PFSK-1 (cell line): Measurements from ENCODE around the gene TRPM2.

Source experiments
- FOXP2 ChIP-seq: optimal IDR thresholded peaks from 2 replicates; pipeline ENCODE3; 2011; ENCODE audit warnings: borderline replicate concordance, control low read depth, inconsistent platforms; ENCODE audit not compliant: insufficient read depth; ENCODE audit errors: extremely low read length, extremely low read depth
- POLR2AphosphoS5 ChIP-seq: IDR thresholded peaks from 2 replicates; pipeline ENCODE4 v1.6.1; 2012; ENCODE audit warnings: low read depth, mild to moderate bottlenecking, control low read depth, low read length, moderate library complexity
- SIN3A ChIP-seq: IDR thresholded peaks from 2 replicates; pipeline ENCODE4 v1.6.1; 2012; ENCODE audit warnings: mild to moderate bottlenecking, low read length, moderate library complexity, borderline replicate concordance; ENCODE audit not compliant: insufficient read depth
- TAF1 ChIP-seq: IDR thresholded peaks from 2 replicates; pipeline ENCODE4 v1.6.1; 2012; ENCODE audit warnings: low read length, control low read depth, borderline replicate concordance; ENCODE audit not compliant: insufficient read depth
- TF ChIP-seq, protein P1 (sequence below), 2 experiments: IDR thresholded peaks; 2 replicates each; pipeline versions ENCODE4 v1.6.1 to v1.8.0; 2011 to 2012; ENCODE audit warnings: low read depth in 2 of 2, low read length in 2 of 2, control low read depth in 1 of 2, inconsistent platforms in 1 of 2, mild to moderate bottlenecking in 1 of 2, moderate library complexity in 1 of 2; ENCODE audit not compliant: insufficient read depth in 1 of 2

Gene TRPM2

DNA sequence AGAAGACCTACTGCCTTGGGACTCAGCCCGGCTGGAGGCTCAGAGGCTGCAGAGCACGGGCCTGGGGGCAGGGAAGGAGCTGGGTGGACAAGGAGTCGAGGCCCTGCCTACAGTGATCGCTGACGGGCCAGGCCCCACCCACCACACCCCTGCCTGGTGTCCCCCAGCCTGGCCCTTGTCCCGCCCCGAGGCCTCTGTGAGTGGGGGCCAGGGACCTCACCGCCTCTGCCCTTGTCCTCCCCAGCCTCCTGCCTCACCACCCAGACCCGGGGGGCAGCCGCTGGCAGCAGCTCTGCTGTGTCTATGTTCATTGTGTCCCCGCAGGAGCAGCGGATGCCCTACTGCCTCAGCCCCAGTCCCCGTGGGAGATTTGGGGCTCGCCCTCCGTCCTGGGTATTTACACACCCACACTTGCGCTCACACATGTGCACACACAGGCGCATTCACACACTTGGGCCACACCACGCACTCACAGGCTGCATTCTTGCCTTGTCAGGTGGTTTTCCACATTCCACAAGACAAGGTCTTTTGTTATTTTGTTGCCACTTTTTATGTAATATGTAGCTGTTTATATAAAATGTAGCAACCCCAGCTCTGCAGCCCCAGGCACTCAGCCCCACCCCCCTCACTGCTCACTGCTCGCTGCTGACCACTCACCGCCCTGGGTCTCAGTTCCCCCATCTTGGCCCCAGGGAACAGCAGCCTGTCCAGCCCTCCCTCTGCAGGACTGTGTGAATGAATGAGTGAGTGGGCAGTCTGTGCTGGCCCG lies 46.3 kb upstream of the TRPM2 start:
- TF ChIP-seq, protein P1, sequence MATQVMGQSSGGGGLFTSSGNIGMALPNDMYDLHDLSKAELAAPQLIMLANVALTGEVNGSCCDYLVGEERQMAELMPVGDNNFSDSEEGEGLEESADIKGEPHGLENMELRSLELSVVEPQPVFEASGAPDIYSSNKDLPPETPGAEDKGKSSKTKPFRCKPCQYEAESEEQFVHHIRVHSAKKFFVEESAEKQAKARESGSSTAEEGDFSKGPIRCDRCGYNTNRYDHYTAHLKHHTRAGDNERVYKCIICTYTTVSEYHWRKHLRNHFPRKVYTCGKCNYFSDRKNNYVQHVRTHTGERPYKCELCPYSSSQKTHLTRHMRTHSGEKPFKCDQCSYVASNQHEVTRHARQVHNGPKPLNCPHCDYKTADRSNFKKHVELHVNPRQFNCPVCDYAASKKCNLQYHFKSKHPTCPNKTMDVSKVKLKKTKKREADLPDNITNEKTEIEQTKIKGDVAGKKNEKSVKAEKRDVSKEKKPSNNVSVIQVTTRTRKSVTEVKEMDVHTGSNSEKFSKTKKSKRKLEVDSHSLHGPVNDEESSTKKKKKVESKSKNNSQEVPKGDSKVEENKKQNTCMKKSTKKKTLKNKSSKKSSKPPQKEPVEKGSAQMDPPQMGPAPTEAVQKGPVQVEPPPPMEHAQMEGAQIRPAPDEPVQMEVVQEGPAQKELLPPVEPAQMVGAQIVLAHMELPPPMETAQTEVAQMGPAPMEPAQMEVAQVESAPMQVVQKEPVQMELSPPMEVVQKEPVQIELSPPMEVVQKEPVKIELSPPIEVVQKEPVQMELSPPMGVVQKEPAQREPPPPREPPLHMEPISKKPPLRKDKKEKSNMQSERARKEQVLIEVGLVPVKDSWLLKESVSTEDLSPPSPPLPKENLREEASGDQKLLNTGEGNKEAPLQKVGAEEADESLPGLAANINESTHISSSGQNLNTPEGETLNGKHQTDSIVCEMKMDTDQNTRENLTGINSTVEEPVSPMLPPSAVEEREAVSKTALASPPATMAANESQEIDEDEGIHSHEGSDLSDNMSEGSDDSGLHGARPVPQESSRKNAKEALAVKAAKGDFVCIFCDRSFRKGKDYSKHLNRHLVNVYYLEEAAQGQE (IDR thresholded peaks at IDR 0.05; ENCODE audit: insufficient read depth in 1 of 2, low read depth in 2 of 2, low read length in 2 of 2) = no peak
- TF ChIP-seq FOXP2 (no peak), SIN3A (no peak), TAF1 (no peak), POLR2AphosphoS5 (no peak)

DNA sequence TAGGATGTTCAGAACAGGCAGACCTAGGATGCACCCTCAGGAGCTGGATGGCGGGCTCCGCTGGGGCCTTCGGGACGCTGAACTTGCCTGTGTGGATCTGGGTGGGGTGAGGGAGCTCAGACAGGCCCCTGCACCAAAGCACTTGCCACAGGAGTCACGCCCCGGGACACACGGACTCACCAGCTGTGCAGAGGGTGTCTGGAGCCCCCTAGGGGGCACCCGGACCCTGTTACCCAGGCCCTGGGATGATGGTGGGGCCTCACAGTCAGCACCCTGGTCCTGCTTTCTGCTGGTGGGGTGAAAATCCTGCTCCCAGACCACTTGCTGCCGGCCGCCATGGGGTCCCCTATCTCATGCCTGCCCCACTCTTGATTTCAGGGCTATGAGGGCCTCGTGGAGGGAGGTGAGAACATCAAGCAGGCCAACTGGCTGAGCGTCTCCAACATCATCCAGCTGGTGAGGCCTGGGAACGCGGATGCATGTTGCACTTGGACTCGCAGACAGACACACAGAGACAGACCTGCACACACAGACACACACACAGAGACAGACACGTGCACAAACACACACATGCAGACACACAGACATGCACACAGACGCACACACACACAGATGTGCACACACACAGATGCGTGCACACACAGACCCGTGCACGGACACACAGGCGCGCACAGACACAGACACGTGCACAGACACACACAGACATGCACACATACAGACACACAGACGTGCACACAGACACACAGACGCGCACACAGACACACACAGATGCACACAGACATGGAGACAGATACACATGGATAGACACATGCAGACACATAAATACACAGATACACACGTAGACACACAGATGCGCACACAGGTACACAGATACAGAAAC lies 42.6 kb upstream of the TRPM2 start:
- TF ChIP-seq, protein P1 (IDR thresholded peaks at IDR 0.05; ENCODE audit: insufficient read depth in 1 of 2, low read depth in 2 of 2, low read length in 2 of 2) = no peak
- TF ChIP-seq TAF1 (no peak), POLR2AphosphoS5 (no peak), SIN3A (no peak), FOXP2 (no peak)

DNA sequence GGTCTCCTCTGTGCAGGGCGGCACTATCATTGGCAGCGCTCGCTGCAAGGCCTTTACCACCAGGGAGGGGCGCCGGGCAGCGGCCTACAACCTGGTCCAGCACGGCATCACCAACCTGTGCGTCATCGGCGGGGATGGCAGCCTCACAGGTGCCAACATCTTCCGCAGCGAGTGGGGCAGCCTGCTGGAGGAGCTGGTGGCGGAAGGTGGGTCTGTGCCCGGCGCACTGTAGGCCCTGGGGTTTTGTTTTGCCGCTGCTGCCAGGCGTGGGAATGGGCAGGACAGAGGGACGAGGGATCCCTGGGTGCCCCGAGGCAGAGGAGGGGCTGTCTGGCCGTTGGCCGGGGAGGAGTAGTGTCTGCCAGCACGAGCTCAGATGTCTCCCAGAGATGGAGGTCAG lies 41.3 kb upstream of the TRPM2 start:
- TF ChIP-seq TAF1 = no peak
- no peak for TF ChIP-seq FOXP2
- no peak for TF ChIP-seq SIN3A
- TF ChIP-seq POLR2AphosphoS5 = no peak
- TF ChIP-seq, protein P1 (IDR thresholded peaks at IDR 0.05; ENCODE audit: insufficient read depth in 1 of 2, low read depth in 2 of 2, low read length in 2 of 2) = no peak

DNA sequence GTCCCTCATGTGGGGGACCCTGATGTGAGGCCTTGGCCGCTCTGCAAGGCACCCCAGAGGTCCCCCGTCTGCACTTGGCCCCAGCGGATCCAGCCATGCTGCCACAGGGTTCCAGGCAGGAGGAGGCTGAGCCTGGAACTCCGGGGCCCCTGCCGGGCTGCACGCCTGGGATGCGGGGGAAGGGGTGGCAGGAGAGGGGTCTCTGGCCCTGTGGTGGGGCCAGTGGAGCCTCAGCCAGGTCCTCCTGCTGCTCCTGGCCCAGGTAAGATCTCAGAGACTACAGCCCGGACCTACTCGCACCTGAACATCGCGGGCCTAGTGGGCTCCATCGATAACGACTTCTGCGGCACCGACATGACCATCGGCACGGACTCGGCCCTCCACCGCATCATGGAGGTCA lies 40.7 kb upstream of the TRPM2 start:
- no peak for TF ChIP-seq FOXP2
- TF ChIP-seq SIN3A = no peak
- no peak for TF ChIP-seq POLR2AphosphoS5
- TF ChIP-seq TAF1 = no peak
- TF ChIP-seq, protein P1 (IDR thresholded peaks at IDR 0.05; ENCODE audit: insufficient read depth in 1 of 2, low read depth in 2 of 2, low read length in 2 of 2) = no peak
